GM19324 (cell line): ENCODE results near the gene ISY1.
"Not testable (repeated sequence)": the region's sequence is repeated elsewhere in the genome, so short reads cannot be mapped to it uniquely, and the experiment has no call there.

Experiments used
- ATAC-seq: cut with Tn5 transposase; IDR thresholded peaks from one replicate; pipeline ENCODE4 v1.9.1; 2021; ENCODE audit warnings: mild to moderate bottlenecking, moderate library complexity; ENCODE audit not compliant: unreplicated experiment, low FRiP score

ISY1 gene

GRCh38 chr3:129095285-129095684, 65.6 kb downstream of the ISY1 start:
- no peak for ATAC-seq

DNA sequence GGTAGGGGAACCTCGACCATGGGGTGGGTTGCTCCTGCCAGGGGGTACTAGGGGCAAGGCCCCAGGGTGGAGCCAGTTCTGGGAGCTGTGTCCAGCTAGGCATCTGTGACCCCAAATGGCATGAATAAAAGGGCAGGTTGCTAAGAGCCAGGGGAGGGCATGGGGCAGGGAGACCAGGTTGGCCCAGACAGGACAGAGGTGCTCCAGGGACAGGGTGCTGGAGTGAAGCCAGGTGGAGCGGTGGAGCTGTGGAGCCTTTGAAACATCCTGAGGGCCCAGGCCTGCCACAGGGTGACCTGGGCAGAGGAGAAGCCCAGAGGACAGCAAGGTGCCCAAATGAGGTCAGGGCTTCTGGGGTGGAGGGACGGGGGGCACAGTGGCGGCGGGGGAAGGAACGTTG, 72.6 kb downstream of the ISY1 start:
- not testable (repeated sequence) for ATAC-seq

DNA sequence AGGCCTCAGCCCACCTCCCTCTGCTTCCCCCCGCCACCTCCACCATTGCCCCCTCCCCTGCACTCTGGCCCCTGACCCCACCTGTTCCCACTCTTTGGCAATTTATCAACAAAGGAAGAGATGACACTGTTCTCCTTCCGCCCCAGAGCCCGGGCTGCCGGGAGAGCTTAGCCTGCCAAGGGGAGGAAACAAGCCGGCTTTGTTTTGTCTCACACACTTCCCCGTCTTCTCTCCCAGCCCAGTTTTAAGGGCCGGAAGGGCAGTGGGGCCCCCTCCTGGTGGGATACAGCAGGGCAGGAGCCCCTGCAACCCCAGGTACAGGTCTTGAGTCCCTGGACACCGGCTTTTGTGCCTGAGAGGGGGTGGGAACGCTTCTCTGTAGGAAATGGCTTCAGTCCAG, 73.0 kb downstream of the ISY1 start:
- ATAC-seq: not testable (repeated sequence)

DNA sequence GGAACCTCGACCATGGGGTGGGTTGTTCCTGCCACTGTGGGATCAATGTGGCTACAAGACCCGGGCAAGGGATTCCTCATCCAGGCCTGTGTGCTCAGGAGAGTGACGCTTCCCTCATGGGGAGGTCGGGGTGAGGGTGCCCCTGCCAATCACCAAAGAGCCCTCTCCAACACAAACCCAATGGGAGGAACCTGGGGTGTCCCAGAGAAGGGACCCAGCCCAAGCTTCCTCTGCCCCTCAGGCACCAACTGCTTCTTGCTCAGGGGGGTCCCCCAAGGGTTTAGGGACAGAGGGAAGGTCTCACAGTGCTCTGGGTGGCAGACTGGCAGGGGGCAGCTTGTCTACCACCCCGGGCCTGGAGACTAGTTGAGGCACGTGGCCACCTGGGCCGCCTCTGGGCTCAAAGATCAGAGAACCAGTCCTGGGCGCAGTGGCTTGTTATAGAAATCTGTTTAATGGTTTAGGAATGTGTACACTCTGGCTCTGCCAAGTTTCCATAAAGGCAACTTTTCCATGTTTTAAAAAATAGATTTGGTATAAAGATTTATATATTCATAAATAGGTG, 73.6 kb downstream of the ISY1 start:
- ATAC-seq: no peak

DNA sequence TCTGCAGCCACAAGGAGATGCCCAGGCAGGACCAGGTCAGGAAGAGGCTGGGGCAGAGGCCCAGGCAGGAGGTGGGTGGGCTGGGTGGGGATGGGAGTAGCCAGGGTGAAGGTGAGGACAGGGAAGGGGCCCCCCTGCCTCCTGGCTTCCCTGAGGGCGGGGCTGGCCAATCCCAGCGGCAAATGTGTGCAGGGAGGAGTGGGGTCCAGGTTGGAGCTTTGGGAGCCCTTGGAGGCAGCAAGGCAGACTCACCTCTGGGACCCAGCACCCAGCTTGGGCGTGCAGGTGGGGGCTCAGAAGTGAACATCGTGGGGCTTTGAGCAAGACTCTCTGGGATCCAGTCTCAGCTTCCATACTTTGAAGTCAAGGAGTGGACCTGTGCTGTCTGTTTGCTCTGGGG, 75.0 kb downstream of the ISY1 start:
- no peak for ATAC-seq

- no peak for ATAC-seq
Observed at GRCh38 chr3:129085165-129085715, 75.6 kb downstream of the ISY1 start.

GRCh38 chr3:129084501-129084900, 76.4 kb downstream of the ISY1 start:
- ATAC-seq: no peak

DNA sequence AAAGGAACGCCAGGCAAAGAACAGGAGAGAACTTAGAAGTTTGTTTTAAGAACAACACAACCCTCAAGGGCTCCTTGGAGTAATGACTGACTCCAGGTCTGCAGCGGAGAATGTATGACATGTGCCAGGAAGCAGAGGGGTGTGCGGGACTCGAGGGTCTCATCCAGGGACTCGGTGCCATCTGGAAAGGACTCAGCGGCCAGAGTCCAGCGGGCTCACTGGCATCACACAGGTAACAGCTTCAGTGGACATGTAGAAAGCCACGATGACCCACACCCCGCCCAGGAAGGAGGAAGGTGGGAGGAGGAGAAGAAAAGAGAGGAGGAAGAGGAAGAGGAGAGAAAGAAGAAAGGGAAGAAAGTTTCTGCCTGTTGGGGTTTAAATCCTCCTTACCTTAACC, 78.8 kb downstream of the ISY1 start:
- ATAC-seq: no peak

DNA sequence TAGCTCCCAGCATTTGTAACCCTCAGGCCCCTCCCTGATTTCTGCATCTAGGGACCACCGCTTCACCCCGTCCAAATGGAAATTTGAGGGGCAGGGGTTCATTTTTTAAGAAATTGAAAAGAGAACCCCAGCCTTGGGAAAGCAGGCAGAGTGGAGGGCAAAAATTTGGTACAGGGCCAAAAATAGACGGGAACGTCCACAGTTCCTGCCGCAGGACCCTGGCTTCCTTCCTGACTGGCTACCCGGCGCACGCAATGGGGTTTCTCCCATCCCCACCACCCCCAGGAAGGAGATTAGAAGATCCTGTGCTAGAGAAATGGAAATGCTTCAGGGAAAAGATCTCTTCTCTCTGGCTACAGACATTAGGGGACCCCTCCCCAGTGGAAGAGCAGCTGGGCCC, 79.4 kb downstream of the ISY1 start:
- ATAC-seq: no peak

GRCh38 chr3:129078510-129078909, 82.4 kb downstream of the ISY1 start:
- no peak for ATAC-seq
